ENCODE measurements around the gene IGSF23.

DNA sequence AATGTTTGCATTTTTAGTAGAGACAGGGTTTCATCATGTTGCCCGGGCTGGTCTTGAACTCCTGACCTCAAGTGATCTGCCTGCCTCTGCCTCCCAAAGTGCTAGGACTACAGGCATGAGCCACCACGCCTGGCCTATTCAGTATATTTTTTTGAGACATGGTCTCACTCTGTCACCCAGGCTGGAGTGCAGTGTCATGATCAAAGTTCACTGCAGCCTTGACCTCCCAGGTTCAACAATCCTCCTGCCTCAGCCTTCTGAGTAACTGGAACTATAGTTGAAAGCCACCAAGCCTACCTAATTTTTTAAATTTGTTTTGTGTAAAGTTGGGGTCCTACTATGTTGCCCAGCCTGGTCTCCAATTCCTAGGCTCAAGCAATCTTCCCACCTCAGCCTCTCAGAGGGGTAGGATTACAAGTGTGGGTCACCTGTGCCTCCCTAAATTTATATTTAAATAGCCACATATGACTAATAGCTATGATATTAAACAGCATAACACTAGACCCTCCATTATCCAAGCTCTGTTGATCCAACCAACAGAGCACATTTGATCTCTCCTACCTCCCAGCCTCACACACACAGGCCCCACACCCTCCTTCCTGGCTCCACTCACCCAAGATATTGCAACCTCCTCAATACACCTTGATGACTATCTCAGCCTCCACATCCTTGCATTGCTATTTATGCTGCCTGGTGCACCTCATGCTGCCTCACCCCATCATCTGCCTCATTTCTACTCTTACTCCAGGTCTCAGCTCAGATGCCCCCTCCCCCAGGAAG is 55.8 kb downstream of the IGSF23 start:
- TF ChIP-seq, protein P1, sequence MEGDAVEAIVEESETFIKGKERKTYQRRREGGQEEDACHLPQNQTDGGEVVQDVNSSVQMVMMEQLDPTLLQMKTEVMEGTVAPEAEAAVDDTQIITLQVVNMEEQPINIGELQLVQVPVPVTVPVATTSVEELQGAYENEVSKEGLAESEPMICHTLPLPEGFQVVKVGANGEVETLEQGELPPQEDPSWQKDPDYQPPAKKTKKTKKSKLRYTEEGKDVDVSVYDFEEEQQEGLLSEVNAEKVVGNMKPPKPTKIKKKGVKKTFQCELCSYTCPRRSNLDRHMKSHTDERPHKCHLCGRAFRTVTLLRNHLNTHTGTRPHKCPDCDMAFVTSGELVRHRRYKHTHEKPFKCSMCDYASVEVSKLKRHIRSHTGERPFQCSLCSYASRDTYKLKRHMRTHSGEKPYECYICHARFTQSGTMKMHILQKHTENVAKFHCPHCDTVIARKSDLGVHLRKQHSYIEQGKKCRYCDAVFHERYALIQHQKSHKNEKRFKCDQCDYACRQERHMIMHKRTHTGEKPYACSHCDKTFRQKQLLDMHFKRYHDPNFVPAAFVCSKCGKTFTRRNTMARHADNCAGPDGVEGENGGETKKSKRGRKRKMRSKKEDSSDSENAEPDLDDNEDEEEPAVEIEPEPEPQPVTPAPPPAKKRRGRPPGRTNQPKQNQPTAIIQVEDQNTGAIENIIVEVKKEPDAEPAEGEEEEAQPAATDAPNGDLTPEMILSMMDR (IDR thresholded peaks at IDR 0.05): no peak
- TF ChIP-seq POLR2A (IDR thresholded peaks at IDR 0.05): no peak

Data from adrenal gland (tissue), 5 donors.